AG04449 (cell line): ENCODE measurements around the gene GDI1.
A peak's percentile ranks its signal among the peaks of the same experiment; 100 is the strongest.

ENCODE experiments used
- CTCF ChIA-PET: fragments of 350-600 bp; formaldehyde crosslinking; extraction: SDS; loops from one replicate; lab custom pipeline; 2021; ENCODE audit warnings: antibody characterized with exemption; lab: Yijun Ruan, JAX
- POLR2A ChIA-PET: fragments of 400-600, 350-600 bp; formaldehyde crosslinking; extraction: SDS; loops from one replicate; lab custom pipeline; 2020; ENCODE audit warnings: antibody characterized with exemption, inconsistent platforms; lab: Yijun Ruan, JAX
- DNase-seq: peaks from one replicate; pipeline ENCODE4 v3.0.0-alpha.2; 2010; ENCODE audit warnings: low read depth, low spot score
- H3K4me3 ChIP-seq: 2 replicates; pipeline ENCODE4 v1.5.1; 2011; ENCODE audit warnings: low read depth, mild to moderate bottlenecking, control low read depth, low read length
- TF ChIP-seq, protein P1 (sequence below): IDR thresholded peaks from one replicate; pipeline ENCODE4 v1.5.1; 2011; ENCODE audit warnings: mild to moderate bottlenecking, moderate library complexity, low read length, control low read depth, inconsistent platforms; ENCODE audit not compliant: insufficient read depth; ENCODE audit errors: missing control alignments

The GDI1 gene

DNA sequence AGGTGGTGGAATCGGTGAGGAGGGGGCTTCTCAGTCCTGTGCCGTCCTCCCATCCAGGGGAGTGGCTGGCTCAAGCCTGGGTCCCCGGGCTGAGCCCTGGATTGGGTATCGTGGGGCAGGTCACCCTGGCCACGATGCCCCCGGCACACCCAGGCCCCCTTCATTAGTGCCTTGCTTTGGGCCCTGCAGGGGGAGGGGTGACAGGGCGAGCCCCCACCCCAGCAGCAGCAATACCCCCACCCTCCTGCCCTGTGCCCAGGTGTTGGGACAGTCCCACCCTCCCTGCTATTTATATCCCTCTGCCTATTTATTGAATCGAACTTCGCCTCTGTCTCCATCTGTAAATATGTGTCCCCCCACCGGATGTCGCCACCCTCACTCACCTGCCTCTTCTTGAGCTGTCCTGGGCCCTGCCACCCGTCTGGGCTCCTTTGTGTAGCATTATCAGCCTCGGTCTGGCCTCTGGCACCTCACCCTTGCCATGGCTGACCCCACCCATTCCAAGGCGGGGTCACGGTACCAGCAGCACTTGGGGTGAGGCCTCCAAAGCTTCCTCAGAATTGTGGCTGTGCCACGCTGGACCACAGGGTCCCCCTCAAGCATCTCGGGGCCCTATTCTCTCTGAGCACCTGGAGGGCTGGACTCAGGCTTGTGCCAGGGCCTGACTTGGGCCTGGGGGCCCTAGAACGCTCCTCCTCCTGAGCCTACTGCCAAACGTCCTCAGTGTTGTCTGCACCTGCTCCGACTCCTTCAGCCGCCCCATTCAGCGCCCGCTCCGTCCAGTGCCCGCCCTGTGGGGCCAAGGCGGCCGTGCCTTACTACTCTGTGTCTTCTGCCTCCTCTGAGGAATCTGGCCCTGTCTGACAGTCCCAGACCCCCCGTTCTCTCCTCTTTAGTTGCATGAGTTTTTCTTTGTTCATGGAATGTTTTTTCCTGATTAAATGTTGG lies 36.0 kb downstream of the GDI1 start:
- TF ChIP-seq, protein P1, sequence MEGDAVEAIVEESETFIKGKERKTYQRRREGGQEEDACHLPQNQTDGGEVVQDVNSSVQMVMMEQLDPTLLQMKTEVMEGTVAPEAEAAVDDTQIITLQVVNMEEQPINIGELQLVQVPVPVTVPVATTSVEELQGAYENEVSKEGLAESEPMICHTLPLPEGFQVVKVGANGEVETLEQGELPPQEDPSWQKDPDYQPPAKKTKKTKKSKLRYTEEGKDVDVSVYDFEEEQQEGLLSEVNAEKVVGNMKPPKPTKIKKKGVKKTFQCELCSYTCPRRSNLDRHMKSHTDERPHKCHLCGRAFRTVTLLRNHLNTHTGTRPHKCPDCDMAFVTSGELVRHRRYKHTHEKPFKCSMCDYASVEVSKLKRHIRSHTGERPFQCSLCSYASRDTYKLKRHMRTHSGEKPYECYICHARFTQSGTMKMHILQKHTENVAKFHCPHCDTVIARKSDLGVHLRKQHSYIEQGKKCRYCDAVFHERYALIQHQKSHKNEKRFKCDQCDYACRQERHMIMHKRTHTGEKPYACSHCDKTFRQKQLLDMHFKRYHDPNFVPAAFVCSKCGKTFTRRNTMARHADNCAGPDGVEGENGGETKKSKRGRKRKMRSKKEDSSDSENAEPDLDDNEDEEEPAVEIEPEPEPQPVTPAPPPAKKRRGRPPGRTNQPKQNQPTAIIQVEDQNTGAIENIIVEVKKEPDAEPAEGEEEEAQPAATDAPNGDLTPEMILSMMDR, result no peak
- CTCF ChIA-PET, result no interaction called here

DNA sequence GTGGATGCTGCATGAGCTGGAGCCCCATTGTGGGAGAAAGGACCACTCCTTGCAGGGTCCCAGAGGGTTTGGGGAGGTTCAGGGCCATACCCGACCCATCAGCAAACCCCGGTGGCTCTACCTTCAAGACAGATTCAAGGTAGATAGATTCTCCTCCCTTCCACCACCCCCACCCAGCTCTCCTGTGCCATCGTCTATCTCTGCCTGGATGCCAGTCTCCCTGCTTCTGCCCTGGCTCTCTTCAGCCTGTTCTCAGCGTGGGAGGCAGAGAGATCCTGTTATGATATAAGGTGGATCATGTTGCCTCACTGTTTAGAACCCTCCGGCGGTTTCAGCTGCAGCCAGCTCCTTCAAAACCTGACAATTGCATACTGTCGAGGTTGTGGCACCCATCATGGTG lies 36.7 kb downstream of the GDI1 start:
- no peak for DNase-seq
- TF ChIP-seq, protein P1, result no peak
- POLR2A ChIA-PET, result interaction anchor here (1.2 kb wide), 1 partner anchor 11 kb away, joined by 3 read pairs; no protein-coding TSS in a partner anchor
- CTCF ChIA-PET, result no interaction called here
- H3K4me3 ChIP-seq, result no peak overlapping the region

More for the DNA sequence above, 36.0 kb downstream of the GDI1 start:
- no peak for DNase-seq
- no peak overlapping the region for H3K4me3 ChIP-seq
- POLR2A ChIA-PET, result interaction anchor here (1.2 kb wide), 2 partner anchors 9 to 12 kb away, joined by 3 read pairs; no protein-coding TSS in a partner anchor

DNA sequence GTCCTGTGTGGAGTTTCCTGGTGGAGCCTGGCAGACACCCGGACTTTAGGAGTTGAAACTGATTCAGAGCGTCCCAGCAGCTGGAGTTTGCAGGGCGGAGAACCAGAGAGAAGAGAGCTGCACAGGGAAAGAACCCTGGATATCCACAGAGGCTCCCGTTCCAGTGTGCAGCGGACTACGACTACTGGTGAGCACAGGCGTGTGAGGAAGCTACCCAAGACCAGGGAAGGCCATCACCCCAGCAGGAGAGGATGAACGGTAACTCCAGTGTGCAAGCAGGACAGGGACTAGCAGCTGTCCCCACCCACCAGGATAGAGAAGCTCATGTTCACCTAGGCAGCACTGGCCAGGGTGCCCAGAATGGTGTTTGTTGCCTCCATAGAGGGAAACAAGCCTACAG lies 39.9 kb downstream of the GDI1 start:
- H3K4me3 ChIP-seq, result no peak overlapping the region
- CTCF ChIA-PET, result interaction anchor here (1.1 to 2.9 kb wide), 3 partner anchors 9 to 18 kb away, joined by 3 to 9 read pairs (median 4); partner anchors contain the start of gene UBL4A
- POLR2A ChIA-PET, result interaction anchor here (0.6 to 1.4 kb wide), 3 partner anchors 13 to 507 kb away, joined by 3 to 4 read pairs (median 4); partner anchors contain the start of gene SLC10A3
- TF ChIP-seq, protein P1, result no peak
- DNase-seq, result no peak

DNA sequence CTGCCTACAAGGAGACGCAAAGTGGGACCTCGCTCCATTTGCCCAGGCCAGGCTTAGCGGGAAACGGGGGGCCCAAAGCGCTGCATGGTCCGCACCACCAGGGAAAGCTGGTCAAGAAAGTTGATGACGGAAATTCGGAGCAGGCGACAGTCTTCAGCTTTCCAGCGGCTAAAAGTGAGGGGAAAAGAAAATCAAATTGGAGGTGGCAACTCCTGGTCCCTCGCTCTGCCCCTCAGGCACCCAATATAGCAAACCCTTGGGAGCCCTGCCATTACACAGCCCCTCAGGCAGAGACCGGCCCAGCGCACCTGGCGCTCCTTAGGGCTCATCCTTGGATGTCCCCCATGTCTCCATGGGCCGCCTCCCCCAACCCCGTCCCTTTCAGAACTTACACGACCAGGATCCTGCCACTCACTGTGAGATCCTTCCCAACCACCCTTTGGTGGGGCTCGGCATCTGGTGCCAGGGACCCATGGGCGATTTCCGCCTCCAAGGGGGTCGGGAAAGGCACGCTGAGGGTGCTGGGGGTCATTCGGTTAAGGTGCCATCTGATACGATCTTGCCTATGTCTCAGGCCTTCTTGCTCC lies 41.0 kb downstream of the GDI1 start:
- H3K4me3 ChIP-seq, result peak overlapping the region; percentile 63
- no peak for DNase-seq
- POLR2A ChIA-PET, result interaction anchor here (0.9 to 2.0 kb wide), 2 partner anchors 12 to 18 kb away, joined by 4 to 16 read pairs; no protein-coding TSS in a partner anchor
- TF ChIP-seq, protein P1, result no peak
- CTCF ChIA-PET, result interaction anchor here (1.5 to 2.9 kb wide), 2 partner anchors 8 to 11 kb away, joined by 3 to 9 read pairs; partner anchors contain the start of gene UBL4A

DNA sequence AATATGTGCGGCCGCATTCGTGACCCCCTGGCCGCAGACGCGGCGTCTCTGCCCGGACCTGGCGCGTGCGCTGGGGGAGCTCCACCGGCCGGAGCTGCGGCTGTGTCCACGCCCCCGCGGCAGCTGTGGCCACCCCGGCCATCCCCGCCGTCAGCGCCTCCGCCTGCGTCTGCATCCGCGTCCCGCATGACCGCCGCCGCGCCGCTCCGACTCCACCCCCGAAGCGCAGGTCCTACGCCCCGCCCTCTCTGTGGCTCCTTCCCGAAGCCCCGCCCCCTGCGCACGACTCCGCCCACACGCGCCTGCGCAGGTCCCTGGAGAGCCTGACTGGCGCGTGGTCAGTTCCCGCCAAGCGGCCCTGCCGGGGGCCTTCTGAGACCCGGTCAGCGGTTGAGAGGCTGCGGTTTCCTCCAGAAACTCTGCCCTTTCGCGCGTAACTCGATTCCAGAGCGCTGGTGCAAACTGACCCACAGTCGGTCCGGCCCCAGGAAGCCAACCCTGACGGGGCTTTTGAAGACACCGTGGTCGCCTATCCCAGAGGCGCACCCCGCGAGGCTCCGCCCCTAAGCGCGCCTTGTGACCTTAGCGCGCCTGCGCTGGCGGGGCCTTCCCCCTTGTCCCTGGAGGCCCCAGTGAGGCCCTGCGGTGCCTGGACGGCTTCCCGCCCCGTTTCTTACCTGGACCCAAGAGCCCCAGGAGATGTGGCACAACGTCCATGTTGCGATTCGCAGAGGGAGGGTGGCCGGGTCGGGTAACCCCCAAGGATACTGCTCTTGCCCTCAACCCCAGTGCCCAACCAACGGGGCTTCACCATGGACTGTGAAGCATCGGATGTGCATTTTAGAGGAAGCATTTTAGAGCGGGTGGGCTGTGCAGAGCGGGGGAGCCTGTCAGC lies 42.0 kb downstream of the GDI1 start, which contains the start of gene LAGE3:
Gene LAGE3 (minus strand): TSS at position 554 of the 895 bp plus-strand sequence. CDS start 366 bp downstream, at position 188.
- H3K4me3 ChIP-seq, result peak within 1 kb of the TSS; percentile 63
- TF ChIP-seq, protein P1, result no peak
- POLR2A ChIA-PET, result interaction anchor here (0.6 to 2.0 kb wide), 4 partner anchors 8 to 40 kb away, joined by 3 to 16 read pairs (median 4); no protein-coding TSS in a partner anchor
- peak; percentile 26 for DNase-seq
- CTCF ChIA-PET, result no interaction called here
